GM12891 (cell line): ENCODE results near the gene ZNF598.

Experiments
- PAX5 ChIP-seq: IDR thresholded peaks from 2 replicates; pipeline ENCODE4 v1.6.1; 2011; ENCODE audit warnings: low read length, moderate library complexity, mild to moderate bottlenecking; ENCODE audit not compliant: insufficient read depth, severe bottlenecking
- POLR2A ChIP-seq: IDR thresholded peaks from 2 replicates; pipeline ENCODE4 v1.6.1; 2011; ENCODE audit warnings: low read depth, low read length, control low read depth
- POLR2AphosphoS5 ChIP-seq: IDR thresholded peaks from 2 replicates; pipeline ENCODE4 v1.6.1; 2011; ENCODE audit warnings: low read depth, low read length, control low read depth
- TAF1 ChIP-seq: IDR thresholded peaks from 2 replicates; pipeline ENCODE4 v1.6.1; 2011; ENCODE audit warnings: low read depth, low read length, control low read depth

- TF ChIP-seq PAX5 (no peak), POLR2AphosphoS5 (no peak), POLR2A (no peak), TAF1 (no peak)
Measured at GRCh38 chr16:2006317-2006716, 3.3 kb downstream of the ZNF598 start.
